ENCODE measurements around the gene GPC6.

DNA sequence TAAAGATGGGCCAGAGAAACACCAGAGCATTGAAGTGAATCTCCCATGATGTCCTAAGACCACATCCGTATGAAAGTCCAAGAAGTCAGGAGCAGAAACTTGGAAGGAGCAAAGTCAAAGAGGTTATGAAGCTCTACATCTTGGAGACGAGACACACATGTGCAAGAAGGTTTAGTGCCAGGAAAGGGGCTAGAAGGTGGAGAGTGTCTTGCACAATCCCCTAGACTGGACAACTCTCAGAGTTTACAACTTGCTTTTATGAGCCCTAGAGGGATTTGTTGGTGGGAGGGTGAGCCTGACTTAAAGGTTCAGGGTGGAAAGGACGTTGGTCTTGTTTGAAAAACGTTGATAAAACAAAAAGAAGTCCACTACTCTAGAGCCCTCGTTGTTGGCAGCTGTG lies 150.6 kb downstream of the GPC6 start:
- no peak for TF ChIP-seq POLR2A (IDR thresholded peaks at IDR 0.05)
- TF ChIP-seq, protein P1, sequence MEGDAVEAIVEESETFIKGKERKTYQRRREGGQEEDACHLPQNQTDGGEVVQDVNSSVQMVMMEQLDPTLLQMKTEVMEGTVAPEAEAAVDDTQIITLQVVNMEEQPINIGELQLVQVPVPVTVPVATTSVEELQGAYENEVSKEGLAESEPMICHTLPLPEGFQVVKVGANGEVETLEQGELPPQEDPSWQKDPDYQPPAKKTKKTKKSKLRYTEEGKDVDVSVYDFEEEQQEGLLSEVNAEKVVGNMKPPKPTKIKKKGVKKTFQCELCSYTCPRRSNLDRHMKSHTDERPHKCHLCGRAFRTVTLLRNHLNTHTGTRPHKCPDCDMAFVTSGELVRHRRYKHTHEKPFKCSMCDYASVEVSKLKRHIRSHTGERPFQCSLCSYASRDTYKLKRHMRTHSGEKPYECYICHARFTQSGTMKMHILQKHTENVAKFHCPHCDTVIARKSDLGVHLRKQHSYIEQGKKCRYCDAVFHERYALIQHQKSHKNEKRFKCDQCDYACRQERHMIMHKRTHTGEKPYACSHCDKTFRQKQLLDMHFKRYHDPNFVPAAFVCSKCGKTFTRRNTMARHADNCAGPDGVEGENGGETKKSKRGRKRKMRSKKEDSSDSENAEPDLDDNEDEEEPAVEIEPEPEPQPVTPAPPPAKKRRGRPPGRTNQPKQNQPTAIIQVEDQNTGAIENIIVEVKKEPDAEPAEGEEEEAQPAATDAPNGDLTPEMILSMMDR (IDR thresholded peaks at IDR 0.05): no peak
- TF ChIP-seq EP300 (IDR thresholded peaks at IDR 0.05): no peak
